Cardiac muscle cell (in vitro differentiated cells and primary cell): ENCODE measurements around the gene KIR3DL1. TPM values are rescaled to one million over a fixed set of nuclear protein-coding genes. Genes with fewer than 3 reads are reported as not detected.
"Not testable (repeated sequence)": the region's sequence is repeated elsewhere in the genome, so short reads cannot be mapped to it uniquely, and the experiment has no call there.

Experiments used
- DNase-seq, 2 donors: peaks; one replicate each; pipeline versions ENCODE4 v3.0.0 to v3.0.0-alpha.2; 2010 to 2017; ENCODE audit warnings: low read depth in 1 of 2, low spot score in 1 of 2
- H3K27ac ChIP-seq: fragments of 200-600 bp; sonication (generic); 2 replicates; pipeline ENCODE4 v1.5.1; 2016
- H3K27me3 ChIP-seq: fragments of 200-600 bp; sonication (generic); 2 replicates; pipeline ENCODE4 v1.6.0; 2016; ENCODE audit warnings: control low read depth
- H3K36me3 ChIP-seq: fragments of 200-600 bp; sonication (generic); 2 replicates; pipeline ENCODE4 v1.5.1; 2016; ENCODE audit warnings: control low read depth
- H3K4me1 ChIP-seq: fragments of 200-600 bp; sonication (generic); 2 replicates; pipeline ENCODE4 v1.8.1; 2017; ENCODE audit warnings: low read depth, mild to moderate bottlenecking, mixed run types
- H3K4me3 ChIP-seq: fragments of 200-600 bp; sonication (generic); 2 replicates; pipeline ENCODE4 v1.5.1; 2016; ENCODE audit warnings: mild to moderate bottlenecking
- H3K9me3 ChIP-seq: fragments of 200-600 bp; sonication (generic); 2 replicates; pipeline ENCODE4 v1.5.1; 2017; ENCODE audit warnings: low read depth, mild to moderate bottlenecking, control low read depth
- CTCF ChIP-seq: IDR thresholded peaks from 2 replicates; pipeline ENCODE4 v1.5.1; 2012; ENCODE audit warnings: low read depth, mild to moderate bottlenecking, low read length
- polyA plus RNA-seq: library from polyadenylated mRNA; unstranded; fragments of >200 nt; fragmentation: Nextera tagmentation; extraction: Ambion mirVana; gene quantifications from 2 replicates; pipeline ENCODE4 v1.2.1, GENCODE V29; 2016
- total RNA-seq: library from RNA; depleted of rRNA; stranded (reverse); fragments of >200 nt; gene quantifications from 2 replicates; pipeline ENCODE4 v1.2.3, GENCODE V29; 2016

KIR3DL1 gene
- total and polyA plus RNA-seq, 2 experiments from 2014 or later = not detected

- H3K4me3 ChIP-seq, DNase-seq, H3K9me3 ChIP-seq: not testable (repeated sequence)
Observed at GRCh38 chr19:54835126-54835525, 18.9 kb downstream of the KIR3DL1 start.

GRCh38 chr19:54837522-54837921, 21.3 kb downstream of the KIR3DL1 start:
- DNase-seq, H3K27me3 ChIP-seq, H3K9me3 ChIP-seq, H3K4me1 ChIP-seq, H3K27ac ChIP-seq, H3K36me3 ChIP-seq, H3K4me3 ChIP-seq: not testable (repeated sequence)

More at GRCh38 chr19:54835126-54835525, 18.9 kb downstream of the KIR3DL1 start:
- not testable (repeated sequence) for H3K27ac ChIP-seq, H3K4me1 ChIP-seq, H3K36me3 ChIP-seq, H3K27me3 ChIP-seq

GRCh38 chr19:54843171-54843570, 26.9 kb downstream of the KIR3DL1 start:
- H3K27me3 ChIP-seq, H3K9me3 ChIP-seq, H3K36me3 ChIP-seq, H3K27ac ChIP-seq, DNase-seq, H3K4me1 ChIP-seq, H3K4me3 ChIP-seq: not testable (repeated sequence)

- not testable (repeated sequence) for H3K9me3 ChIP-seq, H3K27ac ChIP-seq, H3K4me3 ChIP-seq, H3K4me1 ChIP-seq, H3K27me3 ChIP-seq, H3K36me3 ChIP-seq, DNase-seq
Observed at GRCh38 chr19:54850061-54850640, 33.9 kb downstream of the KIR3DL1 start, which contains the start of gene KIR3DL2. Gene KIR3DL2 (plus strand): TSS chr19:54850443. CDS start chr19:54850476, 33 bp downstream.

GRCh38 chr19:54850930-54851329, 34.7 kb downstream of the KIR3DL1 start:
- no peaks in the 10 kb centered on the region for H3K9me3 ChIP-seq
- no peaks in the 10 kb centered on the region for H3K4me1 ChIP-seq
- no peak for DNase-seq
- no peak for TF ChIP-seq CTCF
- no peak overlapping the region for H3K4me3 ChIP-seq
- no peaks in the 10 kb centered on the region for H3K36me3 ChIP-seq
- H3K27me3 ChIP-seq = no peaks in the 10 kb centered on the region
- H3K27ac ChIP-seq = no peak overlapping the region

- H3K9me3 ChIP-seq = no peaks in the 10 kb centered on the region
- no peak overlapping the region for H3K27ac ChIP-seq
- H3K36me3 ChIP-seq = no peaks in the 10 kb centered on the region
- no peak for TF ChIP-seq CTCF
- H3K4me3 ChIP-seq = no peak overlapping the region
- no peak for DNase-seq
- H3K27me3 ChIP-seq = no peaks in the 10 kb centered on the region
- H3K4me1 ChIP-seq = no peaks in the 10 kb centered on the region
Observed at GRCh38 chr19:54851353-54851752, 35.1 kb downstream of the KIR3DL1 start.

- not testable (repeated sequence) for H3K4me3 ChIP-seq, H3K36me3 ChIP-seq, H3K4me1 ChIP-seq, H3K27ac ChIP-seq, H3K27me3 ChIP-seq, DNase-seq, H3K9me3 ChIP-seq
Observed at GRCh38 chr19:54855241-54855640, 39.0 kb downstream of the KIR3DL1 start.

GRCh38 chr19:54858476-54858875, 42.2 kb downstream of the KIR3DL1 start:
- not testable (repeated sequence) for H3K9me3 ChIP-seq, H3K36me3 ChIP-seq, H3K4me1 ChIP-seq, DNase-seq, H3K27me3 ChIP-seq, H3K4me3 ChIP-seq, H3K27ac ChIP-seq

GRCh38 chr19:54859421-54859820, 43.2 kb downstream of the KIR3DL1 start:
- not testable (repeated sequence) for H3K27ac ChIP-seq, H3K36me3 ChIP-seq, DNase-seq, H3K27me3 ChIP-seq, H3K4me3 ChIP-seq, H3K4me1 ChIP-seq, H3K9me3 ChIP-seq

GRCh38 chr19:54863459-54863858, 47.2 kb downstream of the KIR3DL1 start:
- H3K9me3 ChIP-seq, H3K4me3 ChIP-seq, H3K27ac ChIP-seq, H3K36me3 ChIP-seq, H3K4me1 ChIP-seq, DNase-seq, H3K27me3 ChIP-seq: not testable (repeated sequence)
